K562 (cell line): ENCODE data around the gene S100G. TPM values are rescaled to one million over a fixed set of nuclear protein-coding genes. Genes with fewer than 3 reads are reported as not detected.

Source experiments
- ATAC-seq: fragments of 200-7000 bp; cut with Tn5 transposase; 3 replicates; pipeline ENCODE4 v1.9.1; 2020; ENCODE audit warnings: moderate library complexity
- BruUV-seq: library from RNA; stranded (reverse); fragments of 400-500 nt; replicated peaks from 2 replicates; lab custom pipeline; 2021; lab: Mats Ljungman, UMichigan
- CTCF ChIA-PET: fragments of 300-600 bp; formaldehyde crosslinking; extraction: SDS; loops from one replicate; lab custom pipeline; 2021; ENCODE audit warnings: low intra/inter-chr PET ratio; lab: Yijun Ruan, JAX
- POLR2A ChIA-PET: fragments of 300-600, 350-650 bp; sonication (Branson Sonifier 250); formaldehyde crosslinking; extraction: SDS; loops from one replicate; lab custom pipeline; 2021; ENCODE audit warnings: antibody characterized with exemption, inconsistent platforms; lab: Yijun Ruan, JAX
- DNase-seq, 4 experiments: peaks; one replicate each; pipeline versions ENCODE4 v3.0.0 to v3.0.0-alpha.2; 2011 to 2018; ENCODE audit warnings: low spot score in 3 of 4, mixed read lengths in 3 of 4; ENCODE audit errors: extremely low read depth in 1 of 4
- FAIRE-seq: peaks from 2 replicates; lab custom pipeline; 2011; peaks lifted over from hg19 to GRCh38; lab: Jason Lieb, UNC
- H2AFZ ChIP-seq: 2 replicates; pipeline ENCODE4 v1.6.0; 2011; ENCODE audit warnings: low read depth, low read length, control low read depth, inconsistent platforms
- H3K27ac ChIP-seq: fragments of 200-600 bp; 3 replicates; pipeline ENCODE4 v1.8.0; 2011; ENCODE audit warnings: low read depth, mild to moderate bottlenecking, control low read depth, inconsistent platforms, low read length, moderate library complexity, mixed read lengths; ENCODE audit errors: extremely low read depth
- H3K27me3 ChIP-seq, 2 experiments: fragments of 300-600 bp in 1 of 2; 2 replicates in 1 of 2; 3 replicates in 1 of 2; pipeline versions ENCODE4 v1.6.0 to v1.8.0; 2011; ENCODE audit warnings: inconsistent platforms in 2 of 2, low read length in 2 of 2, mild to moderate bottlenecking in 1 of 2, mixed read lengths in 1 of 2, moderate library complexity in 1 of 2; ENCODE audit not compliant: control insufficient read depth in 2 of 2, insufficient read depth in 2 of 2
- H3K36me3 ChIP-seq: fragments of 300-600 bp; 3 replicates; pipeline ENCODE4 v1.8.0; 2011; ENCODE audit warnings: mild to moderate bottlenecking, low read length, inconsistent platforms; ENCODE audit not compliant: control insufficient read depth, insufficient read depth
- H3K4me1 ChIP-seq, 2 experiments: fragments of 200-600 bp in 1 of 2; replicated peaks in 1 of 2; 2 replicates in 1 of 2; 3 replicates in 1 of 2; pipeline versions ENCODE4 v1.5.1 to v1.8.0; 2011; ENCODE audit warnings: inconsistent platforms in 2 of 2, low read length in 2 of 2, mild to moderate bottlenecking in 1 of 2, mixed read lengths in 1 of 2, moderate library complexity in 1 of 2; ENCODE audit not compliant: control insufficient read depth in 2 of 2, insufficient read depth in 2 of 2
- H3K4me2 ChIP-seq: 2 replicates; pipeline ENCODE4 v1.6.1; 2011; ENCODE audit warnings: low read length, control low read depth, inconsistent platforms, mixed read lengths; ENCODE audit not compliant: insufficient read depth
- H3K4me3 ChIP-seq: fragments of 200-600 bp; sonication (generic), shearing (Covaris generic); 2 replicates; pipeline ENCODE4 v1.5.1; 2016; ENCODE audit warnings: control low read depth, inconsistent platforms
- H3K79me2 ChIP-seq: fragments of 200-600 bp; 3 replicates; pipeline ENCODE4 v1.8.0; 2011; ENCODE audit warnings: low read length, inconsistent platforms; ENCODE audit not compliant: control insufficient read depth, insufficient read depth
- H3K9ac ChIP-seq, 2 experiments: 2 replicates each; pipeline versions ENCODE4 v1.6.0 to v1.6.1; 2011; ENCODE audit warnings: low read depth in 2 of 2, low read length in 2 of 2, control low read depth in 1 of 2, inconsistent platforms in 1 of 2, mild to moderate bottlenecking in 1 of 2, mixed read lengths in 1 of 2; ENCODE audit not compliant: insufficient read depth in 1 of 2
- H3K9me1 ChIP-seq: one replicate; pipeline ENCODE4 v1.6.0; 2011; ENCODE audit warnings: inconsistent platforms, mild to moderate bottlenecking, low read length, moderate library complexity; ENCODE audit not compliant: control insufficient read depth, insufficient read depth
- H3K9me3 ChIP-seq: replicated peaks from 2 replicates; pipeline ENCODE4 v1.5.1; 2011; ENCODE audit warnings: low read depth, low read length, inconsistent platforms; ENCODE audit not compliant: control insufficient read depth, insufficient read depth
- H4K20me1 ChIP-seq: replicated peaks from 2 replicates; pipeline ENCODE4 v1.6.1; 2011; ENCODE audit warnings: low read length, inconsistent platforms, mixed read lengths; ENCODE audit not compliant: control insufficient read depth, insufficient read depth
- GABPB1 ChIP-seq: sonication (generic); formaldehyde crosslinking; IDR thresholded peaks from 2 replicates; pipeline ENCODE4 v1.8.0; 2022; ENCODE audit warnings: mild to moderate bottlenecking, missing genetic modification reagents
- IFI16 ChIP-seq: fragments of 250-450 bp; sonication (Bioruptor Pico); IDR thresholded peaks from 2 replicates; pipeline ENCODE4 v2.1.2; 2022; ENCODE audit warnings: mild to moderate bottlenecking, inconsistent platforms
- KLF10 ChIP-seq: fragments of 250-450 bp; sonication (Bioruptor Pico); IDR thresholded peaks from 2 replicates; pipeline ENCODE4 v1.6.1; 2021; ENCODE audit warnings: matching md5 sums
- PCBP1 ChIP-seq: fragments of 200-400 bp; formaldehyde crosslinking; IDR thresholded peaks from 2 replicates; pipeline ENCODE4 v1.6.1; 2018; ENCODE audit warnings: mild to moderate bottlenecking, low read depth, low read length; ENCODE audit not compliant: poor library complexity, severe bottlenecking
- ZBED1 ChIP-seq: IDR thresholded peaks from 2 replicates; pipeline ENCODE4 v1.6.1; 2014
- whole genome bisulfite sequencing: fragments of 100-300 bp; shearing (Covaris generic); methylation state at CpG from one replicate; pipeline ENCODE4 v1.1.6; 2016; ENCODE audit warnings: low coverage, mixed read lengths; ENCODE audit not compliant: insufficient coverage; ENCODE audit errors: missing lambda C conversion rate; 5-methylcytosine and 5-hydroxymethylcytosine counted together
- in situ Hi-C: fragments of 300-500 bp; cut with MboI; formaldehyde crosslinking; loops from 4 replicates; pipeline ENCODE4 v1.15.0; 2018; ENCODE audit warnings: inconsistent platforms, mixed read lengths
- intact Hi-C: fragments of 100-400 bp; cut with micrococcal nuclease; formaldehyde crosslinking; loops from 2 replicates; pipeline ENCODE4 v1.14.2; 2022
- polyA plus RNA-seq, 8 experiments: library from polyadenylated mRNA; depleted of rRNA in 4 of 8; stranded (reverse) in 5 of 8; unstranded in 3 of 8; fragments of >200 nt; fragmentation: Nextera tagmentation in 2 of 8; fragmentation: Illumina TruSeq in 1 of 8; extraction: Ambion mirVana in 2 of 8; extraction: Trizol in 1 of 8; gene quantifications; 2 replicates each; pipeline versions ENCODE4 v1.2.1 to v1.2.3, GENCODE V29; 2011 to 2014; ENCODE audit warnings: inconsistent platforms in 1 of 8, missing spikeins in 1 of 8
- total RNA-seq, 7 experiments: library from RNA; depleted of rRNA in 6 of 7; stranded (reverse); fragments of >200 nt in 6 of 7; fragmentation: Illumina TruSeq in 2 of 7; extraction: Trizol in 2 of 7; gene quantifications; 2 replicates each; pipeline versions ENCODE4 v1.2.1 to v1.2.3, GENCODE V29; 2011 to 2021; ENCODE audit warnings: low replicate concordance in 1 of 7
- TF ChIP-seq, protein P1 (sequence below): sonication (generic); formaldehyde crosslinking; IDR thresholded peaks from 2 replicates; pipeline ENCODE4 v1.8.0; 2023; ENCODE audit warnings: missing genetic modification reagents, mild to moderate bottlenecking, borderline replicate concordance
- TF ChIP-seq, protein P2 (sequence below): sonication (generic); formaldehyde crosslinking; IDR thresholded peaks from 2 replicates; pipeline ENCODE4 v1.8.0; 2022; ENCODE audit warnings: mild to moderate bottlenecking, low read depth, missing genetic modification reagents
- TF ChIP-seq, protein P3 (sequence below): fragments of 200-400 bp; formaldehyde crosslinking; IDR thresholded peaks from 2 replicates; pipeline ENCODE4 v1.6.1; 2017; ENCODE audit warnings: mild to moderate bottlenecking, low read depth, low read length, moderate library complexity
- TF ChIP-seq, protein P4 (sequence below), 2 experiments: fragments of 450-650 bp; IDR thresholded peaks; 2 replicates each; pipeline ENCODE4 v1.6.1; 2016
- TF ChIP-seq, protein P5 (sequence below): fragments of 250-450 bp; sonication (Bioruptor Pico); IDR thresholded peaks from 2 replicates; pipeline ENCODE4 v1.5.0; 2021

The S100G gene
- total and polyA plus RNA-seq, 9 of the 15 experiments (the other 6 are each of a cell fraction or from before 2014, with no cell fraction given): not detected

DNA sequence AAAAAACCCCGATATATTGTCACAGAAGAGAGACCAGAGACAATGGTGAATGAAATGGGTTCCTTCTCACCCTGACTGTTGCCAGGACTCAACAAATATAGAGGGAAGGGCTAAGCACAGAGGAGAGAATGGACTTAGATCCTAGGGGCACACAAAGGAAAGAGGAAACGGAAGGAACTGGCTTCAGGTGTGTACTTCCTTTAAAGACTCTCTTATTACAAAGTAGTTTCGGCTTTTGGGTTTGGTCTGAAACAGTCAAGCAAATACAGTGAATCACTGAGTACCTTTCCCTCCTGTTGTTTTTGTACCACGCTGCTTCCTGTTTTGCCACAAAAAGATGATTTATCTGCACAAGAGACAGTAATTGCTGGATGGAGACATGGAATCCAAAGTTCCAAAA is 46.1 kb upstream of the S100G start (continued):
- TF ChIP-seq, protein P1, sequence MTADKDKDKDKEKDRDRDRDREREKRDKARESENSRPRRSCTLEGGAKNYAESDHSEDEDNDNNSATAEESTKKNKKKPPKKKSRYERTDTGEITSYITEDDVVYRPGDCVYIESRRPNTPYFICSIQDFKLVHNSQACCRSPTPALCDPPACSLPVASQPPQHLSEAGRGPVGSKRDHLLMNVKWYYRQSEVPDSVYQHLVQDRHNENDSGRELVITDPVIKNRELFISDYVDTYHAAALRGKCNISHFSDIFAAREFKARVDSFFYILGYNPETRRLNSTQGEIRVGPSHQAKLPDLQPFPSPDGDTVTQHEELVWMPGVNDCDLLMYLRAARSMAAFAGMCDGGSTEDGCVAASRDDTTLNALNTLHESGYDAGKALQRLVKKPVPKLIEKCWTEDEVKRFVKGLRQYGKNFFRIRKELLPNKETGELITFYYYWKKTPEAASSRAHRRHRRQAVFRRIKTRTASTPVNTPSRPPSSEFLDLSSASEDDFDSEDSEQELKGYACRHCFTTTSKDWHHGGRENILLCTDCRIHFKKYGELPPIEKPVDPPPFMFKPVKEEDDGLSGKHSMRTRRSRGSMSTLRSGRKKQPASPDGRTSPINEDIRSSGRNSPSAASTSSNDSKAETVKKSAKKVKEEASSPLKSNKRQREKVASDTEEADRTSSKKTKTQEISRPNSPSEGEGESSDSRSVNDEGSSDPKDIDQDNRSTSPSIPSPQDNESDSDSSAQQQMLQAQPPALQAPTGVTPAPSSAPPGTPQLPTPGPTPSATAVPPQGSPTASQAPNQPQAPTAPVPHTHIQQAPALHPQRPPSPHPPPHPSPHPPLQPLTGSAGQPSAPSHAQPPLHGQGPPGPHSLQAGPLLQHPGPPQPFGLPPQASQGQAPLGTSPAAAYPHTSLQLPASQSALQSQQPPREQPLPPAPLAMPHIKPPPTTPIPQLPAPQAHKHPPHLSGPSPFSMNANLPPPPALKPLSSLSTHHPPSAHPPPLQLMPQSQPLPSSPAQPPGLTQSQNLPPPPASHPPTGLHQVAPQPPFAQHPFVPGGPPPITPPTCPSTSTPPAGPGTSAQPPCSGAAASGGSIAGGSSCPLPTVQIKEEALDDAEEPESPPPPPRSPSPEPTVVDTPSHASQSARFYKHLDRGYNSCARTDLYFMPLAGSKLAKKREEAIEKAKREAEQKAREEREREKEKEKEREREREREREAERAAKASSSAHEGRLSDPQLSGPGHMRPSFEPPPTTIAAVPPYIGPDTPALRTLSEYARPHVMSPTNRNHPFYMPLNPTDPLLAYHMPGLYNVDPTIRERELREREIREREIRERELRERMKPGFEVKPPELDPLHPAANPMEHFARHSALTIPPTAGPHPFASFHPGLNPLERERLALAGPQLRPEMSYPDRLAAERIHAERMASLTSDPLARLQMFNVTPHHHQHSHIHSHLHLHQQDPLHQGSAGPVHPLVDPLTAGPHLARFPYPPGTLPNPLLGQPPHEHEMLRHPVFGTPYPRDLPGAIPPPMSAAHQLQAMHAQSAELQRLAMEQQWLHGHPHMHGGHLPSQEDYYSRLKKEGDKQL (CRISPR knock-in tag): no peak
- TF ChIP-seq ZBED1: no peak

DNA sequence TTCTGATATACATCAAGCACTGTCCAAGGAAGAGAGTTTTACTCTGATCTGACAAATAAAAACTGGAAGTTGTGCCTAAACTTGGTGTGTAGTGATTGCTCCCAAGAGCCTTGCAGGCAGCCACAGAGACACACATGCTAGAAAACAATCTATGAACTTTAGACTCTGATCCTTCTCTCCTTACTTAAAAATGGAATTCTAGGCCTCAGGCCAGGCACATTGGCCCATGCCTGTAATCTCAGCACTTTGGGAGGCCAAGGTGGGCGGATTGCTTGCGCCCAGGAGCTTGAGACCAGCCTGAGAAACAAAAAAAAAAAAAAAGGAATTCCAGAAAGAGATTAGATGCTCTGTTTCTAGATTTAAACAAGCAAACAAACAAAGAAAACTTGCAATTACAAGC is 45.6 kb upstream of the S100G start:
- intact Hi-C loops: no loop called here
- ATAC-seq (no peak; the same call in 2 of the 3 replicates), DNase-seq (no peak), FAIRE-seq (no peak)
- Histone ChIP-seq H3K4me2 (no peak overlapping the region), H2AFZ (no peak overlapping the region), H3K4me1 (peaks cover 4 to 7% of the 10 kb centered on the region in 2 experiments; a peak in 3 of 5 replicates), H3K79me2 (no peaks in the 10 kb centered on the region), H3K9ac (no peak overlapping the region), H3K27ac (no peak overlapping the region), H3K9me3 (no peaks in the 10 kb centered on the region), H3K36me3 (0 out of 3 replicates have a peak, but pooled peaks cover 7% of the 10 kb centered on the region), H4K20me1 (no peaks in the 10 kb centered on the region), H3K27me3 (no peaks in the 10 kb centered on the region), H3K9me1 (no peaks in the 10 kb centered on the region), H3K4me3 (no peak overlapping the region)
- no TSS peak for BruUV-seq
- WGBS: 92% methylated on average over 2 of the region's 2 CpGs
- ChIA-PET POLR2A (no interaction called here), CTCF (no interaction called here)
- in situ Hi-C loops: no loop called here
- TF ChIP-seq GABPB1 (CRISPR knock-in tag) (no peak), KLF10 (CRISPR knock-in tag) (no peak), PCBP1 (no peak), IFI16 (CRISPR knock-in tag) (no peak)
- TF ChIP-seq, protein P2, sequence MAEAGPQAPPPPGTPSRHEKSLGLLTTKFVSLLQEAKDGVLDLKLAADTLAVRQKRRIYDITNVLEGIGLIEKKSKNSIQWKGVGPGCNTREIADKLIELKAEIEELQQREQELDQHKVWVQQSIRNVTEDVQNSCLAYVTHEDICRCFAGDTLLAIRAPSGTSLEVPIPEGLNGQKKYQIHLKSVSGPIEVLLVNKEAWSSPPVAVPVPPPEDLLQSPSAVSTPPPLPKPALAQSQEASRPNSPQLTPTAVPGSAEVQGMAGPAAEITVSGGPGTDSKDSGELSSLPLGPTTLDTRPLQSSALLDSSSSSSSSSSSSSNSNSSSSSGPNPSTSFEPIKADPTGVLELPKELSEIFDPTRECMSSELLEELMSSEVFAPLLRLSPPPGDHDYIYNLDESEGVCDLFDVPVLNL: no peak
- TF ChIP-seq, protein P3, sequence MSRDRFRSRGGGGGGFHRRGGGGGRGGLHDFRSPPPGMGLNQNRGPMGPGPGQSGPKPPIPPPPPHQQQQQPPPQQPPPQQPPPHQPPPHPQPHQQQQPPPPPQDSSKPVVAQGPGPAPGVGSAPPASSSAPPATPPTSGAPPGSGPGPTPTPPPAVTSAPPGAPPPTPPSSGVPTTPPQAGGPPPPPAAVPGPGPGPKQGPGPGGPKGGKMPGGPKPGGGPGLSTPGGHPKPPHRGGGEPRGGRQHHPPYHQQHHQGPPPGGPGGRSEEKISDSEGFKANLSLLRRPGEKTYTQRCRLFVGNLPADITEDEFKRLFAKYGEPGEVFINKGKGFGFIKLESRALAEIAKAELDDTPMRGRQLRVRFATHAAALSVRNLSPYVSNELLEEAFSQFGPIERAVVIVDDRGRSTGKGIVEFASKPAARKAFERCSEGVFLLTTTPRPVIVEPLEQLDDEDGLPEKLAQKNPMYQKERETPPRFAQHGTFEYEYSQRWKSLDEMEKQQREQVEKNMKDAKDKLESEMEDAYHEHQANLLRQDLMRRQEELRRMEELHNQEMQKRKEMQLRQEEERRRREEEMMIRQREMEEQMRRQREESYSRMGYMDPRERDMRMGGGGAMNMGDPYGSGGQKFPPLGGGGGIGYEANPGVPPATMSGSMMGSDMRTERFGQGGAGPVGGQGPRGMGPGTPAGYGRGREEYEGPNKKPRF: no peak
- TF ChIP-seq, protein P4, sequence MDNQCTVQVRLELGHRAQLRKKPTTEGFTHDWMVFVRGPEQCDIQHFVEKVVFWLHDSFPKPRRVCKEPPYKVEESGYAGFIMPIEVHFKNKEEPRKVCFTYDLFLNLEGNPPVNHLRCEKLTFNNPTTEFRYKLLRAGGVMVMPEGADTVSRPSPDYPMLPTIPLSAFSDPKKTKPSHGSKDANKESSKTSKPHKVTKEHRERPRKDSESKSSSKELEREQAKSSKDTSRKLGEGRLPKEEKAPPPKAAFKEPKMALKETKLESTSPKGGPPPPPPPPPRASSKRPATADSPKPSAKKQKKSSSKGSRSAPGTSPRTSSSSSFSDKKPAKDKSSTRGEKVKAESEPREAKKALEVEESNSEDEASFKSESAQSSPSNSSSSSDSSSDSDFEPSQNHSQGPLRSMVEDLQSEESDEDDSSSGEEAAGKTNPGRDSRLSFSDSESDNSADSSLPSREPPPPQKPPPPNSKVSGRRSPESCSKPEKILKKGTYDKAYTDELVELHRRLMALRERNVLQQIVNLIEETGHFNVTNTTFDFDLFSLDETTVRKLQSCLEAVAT (IDR thresholded peaks at IDR 0.05): no peak
- TF ChIP-seq, protein P5, sequence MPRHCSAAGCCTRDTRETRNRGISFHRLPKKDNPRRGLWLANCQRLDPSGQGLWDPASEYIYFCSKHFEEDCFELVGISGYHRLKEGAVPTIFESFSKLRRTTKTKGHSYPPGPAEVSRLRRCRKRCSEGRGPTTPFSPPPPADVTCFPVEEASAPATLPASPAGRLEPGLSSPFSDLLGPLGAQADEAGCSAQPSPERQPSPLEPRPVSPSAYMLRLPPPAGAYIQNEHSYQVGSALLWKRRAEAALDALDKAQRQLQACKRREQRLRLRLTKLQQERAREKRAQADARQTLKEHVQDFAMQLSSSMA (CRISPR knock-in tag): no peak
